SU-DHL-6 (cell line): Measurements from ENCODE around the gene LLGL2.

Experiments used
- H2AFZ ChIP-seq: fragments of 200-600 bp; sonication (generic); 2 replicates; pipeline ENCODE4 v1.6.1; 2014; ENCODE audit warnings: low read depth, mild to moderate bottlenecking, moderate library complexity, mixed read lengths, antibody characterized with exemption, low read length; ENCODE audit not compliant: severe bottlenecking
- H3F3A ChIP-seq: fragments of 200-600 bp; shearing (Covaris generic); 2 replicates; pipeline ENCODE4 v1.6.0; 2016; ENCODE audit warnings: antibody characterized with exemption, mild to moderate bottlenecking; ENCODE audit not compliant: insufficient read depth
- H3K27ac ChIP-seq: fragments of 200-600 bp; sonication (generic); 2 replicates; pipeline ENCODE4 v1.5.1; 2016; ENCODE audit warnings: low read depth, mild to moderate bottlenecking, low read length, moderate library complexity, mixed read lengths
- H3K27me3 ChIP-seq: fragments of 200-600 bp; sonication (generic), shearing (Covaris generic); 2 replicates; pipeline ENCODE4 v1.6.0; 2014; ENCODE audit warnings: mild to moderate bottlenecking, low read length
- H3K36me3 ChIP-seq: fragments of 200-600 bp; sonication (generic); 2 replicates; pipeline ENCODE4 v1.6.1; 2014; ENCODE audit warnings: mild to moderate bottlenecking, low read length, mixed read lengths
- H3K4me2 ChIP-seq: fragments of 300-600, 200-600 bp; shearing (Covaris generic), sonication (generic); 2 replicates; pipeline ENCODE4 v1.6.0; 2014; ENCODE audit warnings: low read length, low read depth, mild to moderate bottlenecking; ENCODE audit not compliant: poor library complexity, severe bottlenecking
- H3K4me3 ChIP-seq: fragments of 200-600 bp; sonication (generic); 2 replicates; pipeline ENCODE4 v1.5.1; 2014; ENCODE audit warnings: antibody characterized with exemption, low read length, mild to moderate bottlenecking, mixed read lengths; ENCODE audit not compliant: insufficient read depth, poor library complexity, severe bottlenecking
- H3K79me2 ChIP-seq: fragments of 200-600 bp; sonication (generic); 2 replicates; pipeline ENCODE4 v1.6.1; 2014; ENCODE audit warnings: mild to moderate bottlenecking, low read length, moderate library complexity; ENCODE audit not compliant: insufficient read depth
- H3K9ac ChIP-seq: fragments of 200-600 bp; sonication (generic); 2 replicates; pipeline ENCODE4 v1.7.0; 2014; ENCODE audit warnings: mild to moderate bottlenecking, low read length
- H3K9me2 ChIP-seq: fragments of 200-600 bp; sonication (generic); replicated peaks from 2 replicates; pipeline ENCODE4 v1.6.1; 2014; ENCODE audit warnings: low read length; ENCODE audit not compliant: insufficient read depth
- H3K9me3 ChIP-seq: fragments of 200-600 bp; sonication (generic); 2 replicates; pipeline ENCODE4 v1.6.1; 2014; ENCODE audit warnings: low read length, mixed read lengths; ENCODE audit not compliant: insufficient read depth
- H4K20me1 ChIP-seq: fragments of 200-600 bp; sonication (generic); 2 replicates; pipeline ENCODE4 v1.6.1; 2014; ENCODE audit warnings: low read depth, mild to moderate bottlenecking, antibody characterized with exemption, low read length, moderate library complexity, mixed read lengths
- CTCF ChIP-seq: fragments of 200-600 bp; sonication (generic); IDR thresholded peaks from one replicate; pipeline ENCODE4 v1.5.1; 2017; ENCODE audit warnings: antibody characterized with exemption, mild to moderate bottlenecking, low read length, moderate library complexity; ENCODE audit not compliant: insufficient read depth, poor library complexity, severe bottlenecking
- EZH2phosphoT487 ChIP-seq: fragments of 200-600 bp; sonication (generic), shearing (Covaris generic); conservative IDR thresholded peaks from 2 replicates; pipeline ENCODE4 v1.6.1; 2018; ENCODE audit warnings: mild to moderate bottlenecking, antibody characterized with exemption, low read length, moderate library complexity, mixed read lengths

LLGL2 gene

GRCh38 chr17:75499313-75500022 is 26.0 kb upstream of the LLGL2 start:
- Histone ChIP-seq H3K27ac (no peak overlapping the region), H3K9me2 (no peaks in the 10 kb centered on the region), H3K4me3 (no peak overlapping the region), H4K20me1 (no peaks in the 10 kb centered on the region), H3K27me3 (no peaks in the 10 kb centered on the region), H3K9ac (no peak overlapping the region), H3K9me3 (no peaks in the 10 kb centered on the region), H3K4me2 (no peak overlapping the region), H3K36me3 (no peaks in the 10 kb centered on the region), H2AFZ (no peak overlapping the region), H3F3A (no peaks in the 10 kb centered on the region), H3K79me2 (no peaks in the 10 kb centered on the region)
- TF ChIP-seq CTCF (no peak), EZH2phosphoT487 (no peak)

- H4K20me1 ChIP-seq: no peaks in the 10 kb centered on the region
- no peaks in the 10 kb centered on the region for H3K9me2 ChIP-seq
- no peak overlapping the region for H3K4me2 ChIP-seq
- no peak for TF ChIP-seq CTCF
- TF ChIP-seq EZH2phosphoT487: no peak
- H3K27ac ChIP-seq: no peak overlapping the region
- H2AFZ ChIP-seq: no peak overlapping the region
- H3K27me3 ChIP-seq: no peaks in the 10 kb centered on the region
- H3F3A ChIP-seq: no peaks in the 10 kb centered on the region
- H3K36me3 ChIP-seq: no peaks in the 10 kb centered on the region
- no peak overlapping the region for H3K4me3 ChIP-seq
- H3K79me2 ChIP-seq: no peaks in the 10 kb centered on the region
- H3K9me3 ChIP-seq: no peaks in the 10 kb centered on the region
- no peak overlapping the region for H3K9ac ChIP-seq
These were observed 24.9 kb upstream of the LLGL2 start for GRCh38 chr17:75500419-75501216.

GRCh38 chr17:75501378-75502071 is 24.0 kb upstream of the LLGL2 start:
- H3K4me2 ChIP-seq: no peak overlapping the region

More at GRCh38 chr17:75501378-75502071, 24.0 kb upstream of the LLGL2 start:
- Histone ChIP-seq H3K27me3 (no peaks in the 10 kb centered on the region), H3K9me2 (no peaks in the 10 kb centered on the region), H3K79me2 (no peaks in the 10 kb centered on the region), H3K9ac (no peak overlapping the region), H3K36me3 (no peaks in the 10 kb centered on the region), H2AFZ (no peak overlapping the region), H3K9me3 (no peaks in the 10 kb centered on the region), H4K20me1 (no peaks in the 10 kb centered on the region), H3F3A (no peaks in the 10 kb centered on the region), H3K4me3 (no peak overlapping the region), H3K27ac (no peak overlapping the region)
- TF ChIP-seq CTCF: no peak
- TF ChIP-seq EZH2phosphoT487: no peak
